ENCODE data around the gene PSMG1.
A peak's percentile ranks its signal among the peaks of the same experiment; 100 is the strongest.
"Not testable (repeated sequence)": the region's sequence is repeated elsewhere in the genome, so short reads cannot be mapped to it uniquely, and the experiment has no call there.

Gene PSMG1

DNA sequence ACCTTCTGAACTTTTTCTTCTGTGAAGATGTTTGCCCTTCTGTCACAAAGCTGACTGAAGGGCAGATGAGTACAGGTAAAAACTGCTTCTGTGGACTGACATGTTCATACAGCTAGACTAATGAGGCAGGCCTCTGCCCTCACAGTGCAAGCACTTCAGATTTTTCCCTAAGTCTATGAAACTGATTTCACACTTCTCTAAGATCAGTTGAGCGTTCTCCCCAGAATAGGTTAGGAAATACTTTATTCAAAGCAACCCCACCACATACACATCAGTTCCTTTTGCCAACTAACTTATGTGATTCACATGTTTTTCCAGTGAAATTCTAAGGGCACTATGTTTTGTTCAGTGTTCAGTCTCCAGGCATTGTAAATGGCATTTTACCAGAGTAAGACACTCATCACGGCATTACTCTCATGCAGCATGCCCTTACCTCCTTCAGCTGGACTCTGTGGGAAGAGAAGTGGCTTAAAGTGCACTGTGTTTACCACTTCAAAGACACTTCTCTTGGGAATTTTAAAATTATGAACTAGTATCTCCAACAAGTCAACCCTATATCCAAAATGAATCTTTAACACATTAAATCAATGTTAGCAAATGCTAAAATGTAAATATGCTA, 5.4 kb upstream of the PSMG1 start:
- DNase-seq: no peak

DNA sequence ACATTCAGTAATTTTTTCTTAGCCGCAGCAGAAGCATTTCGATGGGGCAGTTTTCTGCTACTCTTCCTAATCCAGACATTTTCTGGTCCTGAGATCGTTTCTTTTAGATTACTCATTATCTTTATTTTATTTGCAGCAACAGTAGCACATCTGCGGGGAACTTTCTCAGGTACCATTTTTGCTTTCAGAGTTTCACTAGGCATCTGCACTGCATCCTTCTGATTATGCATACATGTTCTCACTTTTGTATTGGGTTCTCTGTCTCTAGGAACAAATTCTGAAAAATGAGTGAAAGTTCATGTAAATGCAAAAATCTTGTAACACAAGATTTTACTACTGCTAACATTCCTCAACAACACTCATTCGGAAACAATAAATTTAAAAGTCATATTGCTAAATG, 3.9 kb upstream of the PSMG1 start:
- DNase-seq: no peak

- no peak for DNase-seq
Measured at GRCh38 chr21:39186676-39187075, 3.4 kb upstream of the PSMG1 start.

- DNase-seq: no peak
Measured at GRCh38 chr21:39185157-39185556, 1.9 kb upstream of the PSMG1 start.

DNA sequence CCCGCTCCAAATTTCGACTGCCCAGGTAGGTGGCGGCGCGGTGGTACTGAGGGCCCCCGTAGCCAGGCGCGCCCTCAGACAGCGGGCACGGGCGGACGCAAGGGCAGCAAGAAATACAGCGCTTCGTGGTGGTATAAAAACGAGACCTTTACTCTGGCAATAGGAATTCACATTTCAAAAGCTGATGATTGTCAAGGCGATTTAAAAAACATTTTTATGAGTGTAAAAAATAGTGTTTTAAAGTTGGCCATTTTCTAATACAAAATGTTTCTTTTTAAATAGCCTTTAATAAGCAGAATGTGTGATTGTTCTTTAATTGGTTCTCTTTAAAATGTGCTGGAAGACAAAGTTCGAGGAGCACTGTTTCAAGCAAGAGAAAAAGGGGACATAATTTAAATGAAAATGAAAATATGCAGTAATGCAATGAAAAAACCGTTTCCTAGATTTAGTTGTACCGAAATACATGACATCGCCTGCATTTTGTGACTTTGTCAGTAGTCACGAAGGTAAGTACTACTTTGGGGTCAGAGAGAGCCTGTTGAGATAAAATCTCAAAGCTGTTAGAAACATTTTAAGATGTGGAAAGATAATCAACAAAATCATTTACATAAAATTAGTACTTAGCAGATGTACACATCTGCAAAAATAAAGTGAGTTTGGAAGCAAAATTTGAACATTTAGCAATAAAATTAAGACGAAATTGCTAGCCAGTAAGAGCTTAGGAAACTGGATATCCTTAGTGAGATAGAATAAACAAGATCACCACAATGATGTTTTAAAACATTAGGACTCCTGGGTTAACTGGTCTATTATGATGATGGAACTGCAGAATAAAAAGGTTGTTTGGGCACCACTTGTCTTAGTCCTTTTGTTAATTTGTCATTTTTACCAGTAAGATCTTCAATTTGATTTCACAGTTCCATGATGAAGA, 1.1 kb upstream of the PSMG1 start:
- DNase-seq: peak in 1 of 2 donors; percentile 15

GRCh38 chr21:39182484-39183271, 573 bp downstream of the PSMG1 start:
- peak in 1 of 2 donors; percentile 5 for DNase-seq

DNA sequence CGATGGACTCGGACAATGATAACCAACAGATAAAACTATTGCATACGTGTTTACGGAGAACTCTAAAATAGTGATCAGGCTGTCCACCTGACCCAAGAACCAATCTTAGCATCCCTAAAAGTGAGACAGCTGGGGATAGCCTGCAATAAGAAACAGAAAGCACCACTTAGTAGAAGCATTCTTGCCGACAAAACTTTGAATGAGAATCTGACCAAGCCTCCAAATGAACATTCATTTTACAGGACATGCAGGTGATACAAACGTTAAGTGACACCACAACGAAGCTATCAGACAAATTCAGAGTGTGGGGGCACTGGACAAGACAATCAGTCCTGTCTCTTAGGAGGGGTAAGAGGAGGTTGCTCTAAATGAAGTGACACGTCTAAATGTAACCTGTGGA, 1.2 kb downstream of the PSMG1 start:
- no peak for DNase-seq

DNA sequence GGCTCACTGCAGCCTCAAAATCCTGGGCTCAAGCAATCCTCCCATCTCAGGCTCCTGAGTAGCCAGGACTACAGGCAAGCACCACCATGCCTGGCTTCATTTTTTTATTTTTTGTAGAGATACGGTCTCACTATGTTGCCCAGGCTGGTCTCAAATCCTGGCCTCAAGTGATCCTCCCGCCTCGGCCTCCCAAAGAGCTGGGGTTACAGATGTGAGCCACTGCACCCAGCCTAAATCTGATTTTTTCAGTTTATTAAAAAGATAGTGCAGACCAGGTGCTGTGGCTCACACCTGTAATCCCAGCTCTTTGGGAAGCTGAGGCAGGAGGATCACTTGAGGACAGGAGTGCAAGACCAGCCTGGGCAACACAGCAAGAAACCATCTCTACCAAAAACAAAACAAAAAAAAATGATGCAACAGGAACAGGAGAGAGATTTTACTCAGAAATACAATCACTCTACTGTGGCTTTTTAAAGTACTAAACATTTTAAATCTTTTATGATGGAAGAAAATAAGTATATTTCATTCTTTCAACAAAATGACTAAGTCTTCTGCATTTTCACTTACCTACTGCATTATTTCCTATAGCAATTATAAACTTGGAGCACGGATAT, 1.9 kb downstream of the PSMG1 start:
- DNase-seq: no peak

DNA sequence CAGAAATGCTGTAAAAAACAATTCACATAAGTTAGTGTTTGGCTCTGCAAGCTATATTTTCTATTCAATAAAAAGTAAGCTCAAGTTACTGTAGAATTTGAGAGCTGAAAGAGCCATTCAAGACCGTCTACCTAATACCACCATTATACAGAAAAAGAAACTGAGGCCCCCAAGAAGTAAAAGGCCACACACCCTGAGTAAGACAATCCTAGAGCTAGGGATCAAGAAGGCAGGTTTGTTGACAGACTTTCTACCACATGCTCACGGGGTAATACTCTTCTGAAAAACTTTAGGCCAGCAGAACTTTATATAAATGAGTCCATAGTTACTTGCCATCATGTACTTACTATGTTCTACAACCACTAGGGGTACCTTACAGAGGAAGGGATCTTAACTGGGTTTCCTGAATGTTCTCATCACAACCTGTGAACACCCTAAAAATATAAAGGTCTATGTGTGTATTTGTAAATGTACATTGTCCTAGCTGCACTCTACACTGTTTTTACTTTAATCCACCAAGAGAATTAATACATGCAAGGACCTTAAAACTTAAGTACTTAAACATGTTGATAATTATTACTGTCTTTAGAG, 2.7 kb downstream of the PSMG1 start:
- peak in 1 of 2 donors; percentile 15 for DNase-seq

GRCh38 chr21:39178421-39178820, 4.8 kb downstream of the PSMG1 start:
- DNase-seq: no peak

- no peak for DNase-seq
Measured at GRCh38 chr21:39176271-39176709, 7.0 kb downstream of the PSMG1 start.

- DNase-seq: no peak
Measured at GRCh38 chr21:39175665-39176064, 7.6 kb downstream of the PSMG1 start.

DNA sequence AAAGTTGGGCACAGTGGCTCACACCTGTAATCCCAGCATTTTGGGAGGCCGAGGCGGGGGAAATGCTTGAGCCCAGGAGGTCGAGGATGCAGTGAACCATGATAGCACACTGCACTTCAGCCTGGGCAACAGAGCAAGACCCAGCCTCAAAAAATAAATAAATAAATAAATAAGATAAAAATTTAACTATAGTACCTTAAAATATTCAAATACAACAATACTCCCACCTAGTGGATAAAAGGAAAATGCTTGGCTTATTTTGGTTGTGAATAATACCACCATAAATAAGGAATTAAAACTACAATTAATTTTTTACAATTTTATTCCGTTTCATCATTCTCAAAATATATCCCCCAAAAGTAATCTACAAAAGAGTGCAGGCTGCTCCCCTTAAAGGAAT, 8.1 kb downstream of the PSMG1 start:
- peak in 1 of 2 donors; percentile 19 for DNase-seq

DNA sequence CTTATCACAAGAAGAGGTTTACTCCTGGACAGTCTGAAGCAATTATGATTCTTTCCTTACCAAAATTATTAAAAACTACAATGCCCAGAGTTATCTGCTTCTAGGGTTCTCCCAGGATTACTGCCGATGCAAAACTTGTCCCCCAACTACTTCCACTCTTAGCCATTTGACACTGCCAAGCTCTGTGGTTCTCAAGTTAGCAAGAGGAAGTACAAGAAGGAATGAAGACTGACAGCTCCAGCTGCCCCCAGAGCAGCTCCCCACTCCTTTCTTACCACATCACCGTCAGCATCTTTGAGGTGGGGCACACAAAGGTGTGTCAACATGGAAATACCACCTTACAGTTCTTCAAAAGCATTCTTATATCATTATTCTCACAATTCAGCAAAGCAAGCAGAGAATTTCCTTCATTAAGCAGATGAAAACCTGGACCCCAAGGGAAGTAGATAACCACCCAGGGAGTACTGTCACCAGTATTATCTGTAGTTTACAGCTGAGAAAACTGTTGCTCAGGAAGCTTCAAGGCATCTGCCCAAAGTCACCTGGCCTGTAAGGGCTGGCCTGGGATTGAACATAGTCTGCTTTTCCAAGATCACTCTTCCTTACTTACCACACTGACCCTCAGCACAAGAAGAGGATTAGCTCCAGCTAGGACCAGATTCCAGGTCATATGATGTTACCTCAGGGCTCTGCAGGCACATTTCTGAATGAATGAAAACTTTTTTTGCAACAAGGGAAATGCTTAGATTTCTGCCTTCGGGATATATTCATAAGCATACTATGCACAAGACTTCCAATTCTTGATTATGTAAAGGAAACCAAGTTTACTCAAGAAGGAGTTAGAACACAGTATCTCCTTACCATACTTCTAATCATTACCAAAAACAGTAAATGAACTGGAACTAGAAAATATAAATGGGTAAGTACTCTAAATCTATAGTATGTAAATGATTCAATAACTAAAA, 9.3 kb downstream of the PSMG1 start:
- DNase-seq: no peak

- DNase-seq: no peak
Measured at GRCh38 chr21:39169906-39170305, 13.3 kb downstream of the PSMG1 start.

DNA sequence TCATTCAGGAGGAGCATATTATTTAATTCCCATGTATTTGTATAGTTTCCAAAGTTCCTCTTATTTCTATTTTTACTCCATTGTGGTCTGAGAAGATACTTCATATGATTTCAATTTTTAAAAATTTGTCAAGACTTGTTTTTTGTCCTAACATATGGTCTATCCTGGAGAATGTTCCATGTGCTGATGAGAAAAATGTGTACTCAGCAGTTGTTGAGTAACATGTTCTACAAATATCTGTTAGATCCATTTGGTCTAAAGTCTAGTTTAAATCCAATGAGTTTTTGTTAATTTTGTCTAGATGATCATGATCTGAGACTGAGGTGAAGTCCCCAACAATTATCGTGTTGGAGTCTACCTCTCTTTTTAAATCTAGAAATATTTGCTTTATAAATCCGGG, 14.5 kb downstream of the PSMG1 start:
- no peak for DNase-seq

- DNase-seq: no peak
Measured at GRCh38 chr21:39164523-39164922, 18.7 kb downstream of the PSMG1 start.

- DNase-seq: no peak
Measured at GRCh38 chr21:39161064-39161463, 22.2 kb downstream of the PSMG1 start.

- DNase-seq: no peak
Measured at GRCh38 chr21:39159342-39160063, 23.7 kb downstream of the PSMG1 start.

GRCh38 chr21:39157241-39157640, 26.0 kb downstream of the PSMG1 start:
- DNase-seq: not testable (repeated sequence)

DNA sequence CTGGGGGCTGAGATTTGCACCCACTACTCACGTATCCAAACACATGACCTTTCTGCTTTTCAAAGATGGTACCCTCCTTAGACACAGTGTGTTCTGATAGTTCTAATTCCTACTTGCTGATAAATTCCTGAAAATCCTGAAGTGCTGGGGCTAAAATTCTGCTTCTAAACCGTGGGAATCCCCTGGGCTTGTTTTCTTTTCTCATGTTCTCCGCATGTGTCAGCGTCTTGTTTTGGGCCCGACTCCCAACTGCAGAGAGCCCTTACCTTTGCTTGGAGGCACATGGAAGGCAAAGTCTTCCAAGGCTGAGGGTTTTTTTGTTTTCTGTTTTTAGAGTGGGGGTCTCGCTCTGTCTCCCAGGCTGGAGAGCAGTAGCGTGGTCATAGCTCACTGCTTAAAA, 27.2 kb downstream of the PSMG1 start:
- no peak for DNase-seq

All from CD4-positive, alpha-beta T cell treated with Interleukin-1 beta for 1 hour (primary cell).